GM12878 (cell line): ENCODE measurements around the gene FASTKD2.

Source experiments
- EED ChIP-seq: sonication (generic); IDR thresholded peaks from 2 replicates; pipeline ENCODE4 v1.6.1; 2016; ENCODE audit warnings: antibody characterized with exemption, low read depth
- MTA3 ChIP-seq: IDR thresholded peaks from 2 replicates; pipeline ENCODE4 v1.6.1; 2012; ENCODE audit warnings: low read length, inconsistent platforms, borderline replicate concordance
- MXI1 ChIP-seq: fragments of 150-350 bp; IDR thresholded peaks from 2 replicates; pipeline ENCODE4 v1.6.1; 2011; ENCODE audit warnings: low read depth, mild to moderate bottlenecking, inconsistent platforms, low read length, improper control_type of control experiment
- POLR2A ChIP-seq: IDR thresholded peaks from 2 replicates; pipeline ENCODE4 v1.6.1; 2011; ENCODE audit warnings: low read depth, mild to moderate bottlenecking, low read length
- RCOR1 ChIP-seq: conservative IDR thresholded peaks from 2 replicates; pipeline ENCODE4 v1.6.1; 2012; ENCODE audit warnings: low read depth, low read length, improper control_type of control experiment
- SIN3A ChIP-seq: IDR thresholded peaks from 2 replicates; pipeline ENCODE4 v1.6.1; 2012; ENCODE audit warnings: low read depth, low read length, improper control_type of control experiment
- SMAD1 ChIP-seq: fragments of 450-650 bp; IDR thresholded peaks from 2 replicates; pipeline ENCODE4 v1.6.1; 2018; ENCODE audit warnings: mild to moderate bottlenecking, low read depth; ENCODE audit not compliant: partially characterized antibody
- SMC3 ChIP-seq: IDR thresholded peaks from 2 replicates; pipeline ENCODE4 v1.6.1; 2011; ENCODE audit warnings: low read length, improper control_type of control experiment, borderline replicate concordance
- TF ChIP-seq, protein P1 (sequence below), 3 experiments: IDR thresholded peaks in 2 of 3; conservative IDR thresholded peaks in 1 of 3; 2 replicates each; pipeline ENCODE4 v1.5.1; 2011; ENCODE audit warnings: low read depth in 3 of 3, low read length in 3 of 3, mild to moderate bottlenecking in 3 of 3, control low read depth in 2 of 3, moderate library complexity in 2 of 3, inconsistent platforms in 1 of 3, mixed read lengths in 1 of 3; ENCODE audit not compliant: control insufficient read depth in 2 of 3, insufficient read depth in 1 of 3; ENCODE audit errors: extremely low read depth in 1 of 3
- TF ChIP-seq, protein P2 (sequence below): IDR thresholded peaks from 2 replicates; pipeline ENCODE4 v1.6.1; 2012; ENCODE audit warnings: low read depth, low read length, improper control_type of control experiment

DNA sequence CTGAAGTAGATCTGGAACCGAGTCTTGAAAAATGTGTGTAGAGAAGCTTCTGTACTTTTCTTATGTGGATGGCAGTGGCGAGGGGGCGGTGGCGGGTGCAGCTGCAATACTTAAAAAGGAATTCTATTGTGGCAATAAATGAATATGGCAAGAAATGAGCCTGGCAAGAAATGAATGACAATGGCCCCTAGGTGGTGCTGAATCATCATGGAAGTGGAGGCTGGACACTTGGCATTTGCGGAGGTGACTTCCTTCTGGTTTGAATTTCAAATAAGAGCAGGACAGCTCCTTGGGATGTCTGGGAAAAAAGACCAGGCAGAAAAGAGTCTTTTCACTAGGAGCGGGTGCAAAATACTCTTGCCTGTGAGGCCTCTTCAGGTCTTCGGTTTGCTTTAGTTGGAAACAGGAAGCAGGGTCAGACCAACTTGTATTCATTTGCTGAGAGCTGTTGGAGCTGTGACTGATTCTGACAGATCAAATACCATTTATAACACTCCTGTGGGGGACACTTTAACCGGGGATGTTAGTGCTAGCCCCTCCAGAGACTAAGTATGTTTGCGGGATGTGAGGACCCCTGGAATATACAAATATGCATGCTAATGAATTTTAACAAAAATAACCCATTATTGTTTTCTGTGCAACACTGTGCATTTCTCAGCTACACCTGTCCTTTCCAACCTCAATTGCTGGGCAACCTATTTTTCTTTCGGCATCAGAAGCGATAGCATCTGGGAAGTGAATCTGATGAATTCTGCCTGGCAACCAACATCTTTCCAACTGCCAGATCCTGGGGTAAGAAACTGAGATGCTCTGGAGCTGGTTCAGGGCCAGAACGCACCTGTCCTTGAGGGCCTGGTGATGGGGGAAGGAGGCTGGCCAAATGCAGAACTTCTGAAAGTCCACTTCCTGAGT is 35.4 kb downstream of the FASTKD2 start:
- TF ChIP-seq, protein P1, sequence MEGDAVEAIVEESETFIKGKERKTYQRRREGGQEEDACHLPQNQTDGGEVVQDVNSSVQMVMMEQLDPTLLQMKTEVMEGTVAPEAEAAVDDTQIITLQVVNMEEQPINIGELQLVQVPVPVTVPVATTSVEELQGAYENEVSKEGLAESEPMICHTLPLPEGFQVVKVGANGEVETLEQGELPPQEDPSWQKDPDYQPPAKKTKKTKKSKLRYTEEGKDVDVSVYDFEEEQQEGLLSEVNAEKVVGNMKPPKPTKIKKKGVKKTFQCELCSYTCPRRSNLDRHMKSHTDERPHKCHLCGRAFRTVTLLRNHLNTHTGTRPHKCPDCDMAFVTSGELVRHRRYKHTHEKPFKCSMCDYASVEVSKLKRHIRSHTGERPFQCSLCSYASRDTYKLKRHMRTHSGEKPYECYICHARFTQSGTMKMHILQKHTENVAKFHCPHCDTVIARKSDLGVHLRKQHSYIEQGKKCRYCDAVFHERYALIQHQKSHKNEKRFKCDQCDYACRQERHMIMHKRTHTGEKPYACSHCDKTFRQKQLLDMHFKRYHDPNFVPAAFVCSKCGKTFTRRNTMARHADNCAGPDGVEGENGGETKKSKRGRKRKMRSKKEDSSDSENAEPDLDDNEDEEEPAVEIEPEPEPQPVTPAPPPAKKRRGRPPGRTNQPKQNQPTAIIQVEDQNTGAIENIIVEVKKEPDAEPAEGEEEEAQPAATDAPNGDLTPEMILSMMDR (IDR thresholded peaks at IDR 0.05 in 2 of 3, conservative IDR thresholded peaks at IDR 0.05 in 1 of 3; ENCODE audit: control insufficient read depth in 2 of 3, extremely low read depth in 1 of 3, insufficient read depth in 1 of 3, low read depth in 3 of 3, low read length in 3 of 3): peak; percentile 55 to 80 (median 71); a peak in 5 of 6 replicates
- TF ChIP-seq MXI1 (no peak), RCOR1 (no peak), SMAD1 (no peak), EED (no peak), MTA3 (no peak), SIN3A (no peak), SMC3 (peak; percentile 61; the same call in 1 of the 2 replicates), POLR2A (no peak)
- TF ChIP-seq, protein P2, sequence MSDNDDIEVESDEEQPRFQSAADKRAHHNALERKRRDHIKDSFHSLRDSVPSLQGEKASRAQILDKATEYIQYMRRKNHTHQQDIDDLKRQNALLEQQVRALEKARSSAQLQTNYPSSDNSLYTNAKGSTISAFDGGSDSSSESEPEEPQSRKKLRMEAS: no peak
